SHP77 treated with DMSO at 0.1 percent for 48 hours (cell line): ENCODE data around the gene XIRP1.
"Not testable (repeated sequence)": the region's sequence is repeated elsewhere in the genome, so short reads cannot be mapped to it uniquely, and the experiment has no call there.

ENCODE experiments used
- DNase-seq: peaks from one replicate; lab custom pipeline; 2025; lab: John Stamatoyannopoulos, UW

XIRP1 gene

GRCh38 chr3:39192490-39193092, at the start of gene XIRP1:
XIRP1 (minus strand) TSS chr3:39192595; CDS start chr3:39189445, 3,150 bp downstream.
- no peak for DNase-seq

GRCh38 chr3:39241561-39241960, 49.2 kb upstream of the XIRP1 start:
- no peak for DNase-seq

- no peak for DNase-seq
Measured at GRCh38 chr3:39237027-39237426, 44.6 kb upstream of the XIRP1 start.

GRCh38 chr3:39234651-39235050, 42.3 kb upstream of the XIRP1 start:
- no peak for DNase-seq

- DNase-seq, result no peak
Measured at GRCh38 chr3:39232859-39233258, 40.5 kb upstream of the XIRP1 start.

GRCh38 chr3:39230453-39230852, 38.1 kb upstream of the XIRP1 start:
- DNase-seq, result no peak

GRCh38 chr3:39228496-39228895, 36.1 kb upstream of the XIRP1 start:
- DNase-seq, result peak; percentile 29

GRCh38 chr3:39227596-39227995, 35.2 kb upstream of the XIRP1 start:
- DNase-seq, result not testable (repeated sequence)

- no peak for DNase-seq
Measured at GRCh38 chr3:39226106-39226741, 33.8 kb upstream of the XIRP1 start.

GRCh38 chr3:39224288-39224687, 31.9 kb upstream of the XIRP1 start:
- no peak for DNase-seq

- DNase-seq, result no peak
Measured at GRCh38 chr3:39222939-39223338, 30.5 kb upstream of the XIRP1 start.

GRCh38 chr3:39222462-39222861, 30.1 kb upstream of the XIRP1 start:
- no peak for DNase-seq

- DNase-seq, result no peak
Measured at GRCh38 chr3:39221141-39221530, 28.7 kb upstream of the XIRP1 start.

- no peak for DNase-seq
Measured at GRCh38 chr3:39220407-39221140, 28.2 kb upstream of the XIRP1 start.

GRCh38 chr3:39219702-39220101, 27.3 kb upstream of the XIRP1 start:
- no peak for DNase-seq

GRCh38 chr3:39216176-39216790, 23.9 kb upstream of the XIRP1 start:
- DNase-seq, result no peak

GRCh38 chr3:39213613-39214012, 21.2 kb upstream of the XIRP1 start:
- DNase-seq, result no peak

- DNase-seq, result no peak
Measured at GRCh38 chr3:39212665-39213064, 20.3 kb upstream of the XIRP1 start.

GRCh38 chr3:39211332-39212130, 19.1 kb upstream of the XIRP1 start:
- DNase-seq, result no peak

GRCh38 chr3:39210078-39210477, 17.7 kb upstream of the XIRP1 start:
- DNase-seq, result no peak

- DNase-seq, result no peak
Measured at GRCh38 chr3:39209329-39209970, 17.1 kb upstream of the XIRP1 start.
